Measurements from ENCODE around the gene MCF2L2.
A peak's percentile ranks its signal among the peaks of the same experiment; 100 is the strongest.

DNA sequence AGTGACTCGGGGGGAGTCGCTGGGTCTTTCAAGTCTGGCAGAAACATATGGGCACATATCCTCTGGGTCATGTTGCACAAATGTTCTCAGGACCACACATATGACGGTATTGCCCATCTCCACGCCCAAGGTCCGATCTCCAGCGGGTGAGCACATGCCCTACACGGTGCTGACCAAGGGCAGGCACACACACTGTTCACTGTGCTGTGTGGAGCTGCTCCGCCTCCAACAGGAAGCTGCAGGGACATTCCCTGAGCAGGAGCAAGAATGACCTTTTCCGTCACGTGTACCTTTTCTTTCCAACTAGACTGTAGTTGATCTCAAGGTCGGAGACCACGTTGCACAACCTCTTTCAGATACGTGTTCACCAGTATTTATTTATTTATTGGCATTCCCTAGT is 217.1 kb downstream of the MCF2L2 start:
- TF ChIP-seq, protein P1, sequence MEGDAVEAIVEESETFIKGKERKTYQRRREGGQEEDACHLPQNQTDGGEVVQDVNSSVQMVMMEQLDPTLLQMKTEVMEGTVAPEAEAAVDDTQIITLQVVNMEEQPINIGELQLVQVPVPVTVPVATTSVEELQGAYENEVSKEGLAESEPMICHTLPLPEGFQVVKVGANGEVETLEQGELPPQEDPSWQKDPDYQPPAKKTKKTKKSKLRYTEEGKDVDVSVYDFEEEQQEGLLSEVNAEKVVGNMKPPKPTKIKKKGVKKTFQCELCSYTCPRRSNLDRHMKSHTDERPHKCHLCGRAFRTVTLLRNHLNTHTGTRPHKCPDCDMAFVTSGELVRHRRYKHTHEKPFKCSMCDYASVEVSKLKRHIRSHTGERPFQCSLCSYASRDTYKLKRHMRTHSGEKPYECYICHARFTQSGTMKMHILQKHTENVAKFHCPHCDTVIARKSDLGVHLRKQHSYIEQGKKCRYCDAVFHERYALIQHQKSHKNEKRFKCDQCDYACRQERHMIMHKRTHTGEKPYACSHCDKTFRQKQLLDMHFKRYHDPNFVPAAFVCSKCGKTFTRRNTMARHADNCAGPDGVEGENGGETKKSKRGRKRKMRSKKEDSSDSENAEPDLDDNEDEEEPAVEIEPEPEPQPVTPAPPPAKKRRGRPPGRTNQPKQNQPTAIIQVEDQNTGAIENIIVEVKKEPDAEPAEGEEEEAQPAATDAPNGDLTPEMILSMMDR (conservative IDR thresholded peaks at IDR 0.05; ENCODE audit: low read depth in 2 of 2): 0 out of 4 replicates have a peak, but pooled peaks of 1 of the 2 experiments have one; percentile 6
- no peak for TF ChIP-seq EZH2phosphoT487 (IDR thresholded peaks at IDR 0.05; ENCODE audit: unreplicated experiment)
- no peak for TF ChIP-seq POLR2AphosphoS5 (IDR thresholded peaks at IDR 0.05; ENCODE audit: low read depth)
- no peak for TF ChIP-seq EZH2 (IDR thresholded peaks at IDR 0.05; ENCODE audit: low read depth, unreplicated experiment)
- TF ChIP-seq CREB1 (CRISPR knock-in tag; IDR thresholded peaks at IDR 0.05; ENCODE audit: low read depth): no peak
- TF ChIP-seq ZNF114 (CRISPR knock-in tag; IDR thresholded peaks at IDR 0.05): no peak
- TF ChIP-seq, protein P2, sequence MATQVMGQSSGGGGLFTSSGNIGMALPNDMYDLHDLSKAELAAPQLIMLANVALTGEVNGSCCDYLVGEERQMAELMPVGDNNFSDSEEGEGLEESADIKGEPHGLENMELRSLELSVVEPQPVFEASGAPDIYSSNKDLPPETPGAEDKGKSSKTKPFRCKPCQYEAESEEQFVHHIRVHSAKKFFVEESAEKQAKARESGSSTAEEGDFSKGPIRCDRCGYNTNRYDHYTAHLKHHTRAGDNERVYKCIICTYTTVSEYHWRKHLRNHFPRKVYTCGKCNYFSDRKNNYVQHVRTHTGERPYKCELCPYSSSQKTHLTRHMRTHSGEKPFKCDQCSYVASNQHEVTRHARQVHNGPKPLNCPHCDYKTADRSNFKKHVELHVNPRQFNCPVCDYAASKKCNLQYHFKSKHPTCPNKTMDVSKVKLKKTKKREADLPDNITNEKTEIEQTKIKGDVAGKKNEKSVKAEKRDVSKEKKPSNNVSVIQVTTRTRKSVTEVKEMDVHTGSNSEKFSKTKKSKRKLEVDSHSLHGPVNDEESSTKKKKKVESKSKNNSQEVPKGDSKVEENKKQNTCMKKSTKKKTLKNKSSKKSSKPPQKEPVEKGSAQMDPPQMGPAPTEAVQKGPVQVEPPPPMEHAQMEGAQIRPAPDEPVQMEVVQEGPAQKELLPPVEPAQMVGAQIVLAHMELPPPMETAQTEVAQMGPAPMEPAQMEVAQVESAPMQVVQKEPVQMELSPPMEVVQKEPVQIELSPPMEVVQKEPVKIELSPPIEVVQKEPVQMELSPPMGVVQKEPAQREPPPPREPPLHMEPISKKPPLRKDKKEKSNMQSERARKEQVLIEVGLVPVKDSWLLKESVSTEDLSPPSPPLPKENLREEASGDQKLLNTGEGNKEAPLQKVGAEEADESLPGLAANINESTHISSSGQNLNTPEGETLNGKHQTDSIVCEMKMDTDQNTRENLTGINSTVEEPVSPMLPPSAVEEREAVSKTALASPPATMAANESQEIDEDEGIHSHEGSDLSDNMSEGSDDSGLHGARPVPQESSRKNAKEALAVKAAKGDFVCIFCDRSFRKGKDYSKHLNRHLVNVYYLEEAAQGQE (IDR thresholded peaks at IDR 0.05; ENCODE audit: unreplicated experiment): no peak
- TF ChIP-seq JUNB (IDR thresholded peaks at IDR 0.05; ENCODE audit: unreplicated experiment): no peak
- TF ChIP-seq, protein P3, sequence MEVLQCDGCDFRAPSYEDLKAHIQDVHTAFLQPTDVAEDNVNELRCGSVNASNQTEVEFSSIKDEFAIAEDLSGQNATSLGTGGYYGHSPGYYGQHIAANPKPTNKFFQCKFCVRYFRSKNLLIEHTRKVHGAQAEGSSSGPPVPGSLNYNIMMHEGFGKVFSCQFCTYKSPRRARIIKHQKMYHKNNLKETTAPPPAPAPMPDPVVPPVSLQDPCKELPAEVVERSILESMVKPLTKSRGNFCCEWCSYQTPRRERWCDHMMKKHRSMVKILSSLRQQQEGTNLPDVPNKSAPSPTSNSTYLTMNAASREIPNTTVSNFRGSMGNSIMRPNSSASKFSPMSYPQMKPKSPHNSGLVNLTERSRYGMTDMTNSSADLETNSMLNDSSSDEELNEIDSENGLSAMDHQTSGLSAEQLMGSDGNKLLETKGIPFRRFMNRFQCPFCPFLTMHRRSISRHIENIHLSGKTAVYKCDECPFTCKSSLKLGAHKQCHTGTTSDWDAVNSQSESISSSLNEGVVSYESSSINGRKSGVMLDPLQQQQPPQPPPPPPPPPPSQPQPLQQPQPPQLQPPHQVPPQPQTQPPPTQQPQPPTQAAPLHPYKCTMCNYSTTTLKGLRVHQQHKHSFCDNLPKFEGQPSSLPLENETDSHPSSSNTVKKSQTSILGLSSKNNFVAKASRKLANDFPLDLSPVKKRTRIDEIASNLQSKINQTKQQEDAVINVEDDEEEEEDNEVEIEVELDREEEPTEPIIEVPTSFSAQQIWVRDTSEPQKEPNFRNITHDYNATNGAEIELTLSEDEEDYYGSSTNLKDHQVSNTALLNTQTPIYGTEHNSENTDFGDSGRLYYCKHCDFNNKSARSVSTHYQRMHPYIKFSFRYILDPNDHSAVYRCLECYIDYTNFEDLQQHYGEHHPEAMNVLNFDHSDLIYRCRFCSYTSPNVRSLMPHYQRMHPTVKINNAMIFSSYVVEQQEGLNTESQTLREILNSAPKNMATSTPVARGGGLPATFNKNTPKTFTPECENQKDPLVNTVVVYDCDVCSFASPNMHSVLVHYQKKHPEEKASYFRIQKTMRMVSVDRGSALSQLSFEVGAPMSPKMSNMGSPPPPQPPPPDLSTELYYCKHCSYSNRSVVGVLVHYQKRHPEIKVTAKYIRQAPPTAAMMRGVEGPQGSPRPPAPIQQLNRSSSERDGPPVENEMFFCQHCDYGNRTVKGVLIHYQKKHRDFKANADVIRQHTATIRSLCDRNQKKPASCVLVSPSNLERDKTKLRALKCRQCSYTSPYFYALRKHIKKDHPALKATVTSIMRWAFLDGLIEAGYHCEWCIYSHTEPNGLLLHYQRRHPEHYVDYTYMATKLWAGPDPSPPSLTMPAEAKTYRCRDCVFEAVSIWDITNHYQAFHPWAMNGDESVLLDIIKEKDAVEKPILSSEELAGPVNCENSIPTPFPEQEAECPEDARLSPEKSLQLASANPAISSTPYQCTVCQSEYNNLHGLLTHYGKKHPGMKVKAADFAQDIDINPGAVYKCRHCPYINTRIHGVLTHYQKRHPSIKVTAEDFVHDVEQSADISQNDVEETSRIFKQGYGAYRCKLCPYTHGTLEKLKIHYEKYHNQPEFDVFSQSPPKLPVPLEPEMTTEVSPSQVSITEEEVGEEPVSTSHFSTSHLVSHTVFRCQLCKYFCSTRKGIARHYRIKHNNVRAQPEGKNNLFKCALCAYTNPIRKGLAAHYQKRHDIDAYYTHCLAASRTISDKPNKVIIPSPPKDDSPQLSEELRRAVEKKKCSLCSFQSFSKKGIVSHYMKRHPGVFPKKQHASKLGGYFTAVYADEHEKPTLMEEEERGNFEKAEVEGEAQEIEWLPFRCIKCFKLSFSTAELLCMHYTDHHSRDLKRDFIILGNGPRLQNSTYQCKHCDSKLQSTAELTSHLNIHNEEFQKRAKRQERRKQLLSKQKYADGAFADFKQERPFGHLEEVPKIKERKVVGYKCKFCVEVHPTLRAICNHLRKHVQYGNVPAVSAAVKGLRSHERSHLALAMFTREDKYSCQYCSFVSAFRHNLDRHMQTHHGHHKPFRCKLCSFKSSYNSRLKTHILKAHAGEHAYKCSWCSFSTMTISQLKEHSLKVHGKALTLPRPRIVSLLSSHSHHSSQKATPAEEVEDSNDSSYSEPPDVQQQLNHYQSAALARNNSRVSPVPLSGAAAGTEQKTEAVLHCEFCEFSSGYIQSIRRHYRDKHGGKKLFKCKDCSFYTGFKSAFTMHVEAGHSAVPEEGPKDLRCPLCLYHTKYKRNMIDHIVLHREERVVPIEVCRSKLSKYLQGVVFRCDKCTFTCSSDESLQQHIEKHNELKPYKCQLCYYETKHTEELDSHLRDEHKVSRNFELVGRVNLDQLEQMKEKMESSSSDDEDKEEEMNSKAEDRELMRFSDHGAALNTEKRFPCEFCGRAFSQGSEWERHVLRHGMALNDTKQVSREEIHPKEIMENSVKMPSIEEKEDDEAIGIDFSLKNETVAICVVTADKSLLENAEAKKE (CRISPR knock-in tag; IDR thresholded peaks at IDR 0.05): no peak
- no peak for TF ChIP-seq ETS1 (IDR thresholded peaks at IDR 0.05)
- no peak for TF ChIP-seq STAT1 (IDR thresholded peaks at IDR 0.05; ENCODE audit: unreplicated experiment)
- TF ChIP-seq NANOG (IDR thresholded peaks at IDR 0.05; ENCODE audit: borderline replicate concordance): no peak

Measured in GM23338 (cell line).